22Rv1 (cell line): Measurements from ENCODE around the gene ATP5IF1.

Source experiments
- CTCF ChIP-seq: fragments of 450-650 bp; IDR thresholded peaks from 2 replicates; pipeline ENCODE4 v1.5.1; 2017; ENCODE audit warnings: mild to moderate bottlenecking
- ZFX ChIP-seq: fragments of 450-650 bp; IDR thresholded peaks from 2 replicates; pipeline ENCODE4 v1.6.1; 2017; ENCODE audit warnings: antibody characterized with exemption, borderline replicate concordance

- no peak for TF ChIP-seq CTCF
- TF ChIP-seq ZFX, result no peak
Measured at GRCh38 chr1:28190996-28191645, 44.8 kb upstream of the ATP5IF1 start.
